ENCODE results near the gene FHIT. TPM values are rescaled to one million over a fixed set of nuclear protein-coding genes. Genes with fewer than 3 reads are reported as not detected.

Gene FHIT
- total RNA-seq, 4 donors from 2014 or later: 0.72 to 5.2 (median 2.1) TPM

DNA sequence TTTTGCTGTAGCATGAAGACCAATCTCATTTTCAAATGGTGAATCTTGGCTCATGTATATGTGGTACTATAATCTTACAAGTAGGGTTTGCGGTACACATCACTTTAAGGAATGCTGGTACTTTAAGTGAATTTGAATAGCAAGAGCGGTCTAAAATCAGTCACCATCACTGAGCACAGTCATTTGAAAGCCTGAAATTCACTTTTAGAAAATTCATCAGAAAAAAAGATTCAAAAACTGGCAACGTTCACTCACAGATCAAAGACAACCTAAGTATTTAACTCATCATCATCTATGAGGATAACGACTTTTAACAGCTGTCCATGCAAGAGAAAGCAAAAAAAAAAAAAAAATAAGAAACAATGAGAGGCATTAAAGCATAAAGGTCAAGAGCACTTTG lies 111.6 kb downstream of the FHIT start:
- Histone ChIP-seq H3K27ac (no peak overlapping the region), H3K4me1 (no peaks in the 10 kb centered on the region), H3K27me3 (no peaks in the 10 kb centered on the region), H3K4me3 (no peak overlapping the region), H3K9me3 (no peaks in the 10 kb centered on the region), H3K36me3 (no peaks in the 10 kb centered on the region)
- in situ Hi-C loops (cut with MboI; ENCODE audit: low sequenced_read_pairs in 4 of 4): no loop called here
- DNase-seq: no peak
- no peak for ATAC-seq
- TF ChIP-seq POLR2A (IDR thresholded peaks at IDR 0.05): no peak
- TF ChIP-seq CTCF (IDR thresholded peaks at IDR 0.05 in 4 of 5, conservative IDR thresholded peaks at IDR 0.05 in 1 of 5): no peak
- intact Hi-C loops (cut with DNase I; ENCODE audit: low total_unique reads): no loop called here

DNA sequence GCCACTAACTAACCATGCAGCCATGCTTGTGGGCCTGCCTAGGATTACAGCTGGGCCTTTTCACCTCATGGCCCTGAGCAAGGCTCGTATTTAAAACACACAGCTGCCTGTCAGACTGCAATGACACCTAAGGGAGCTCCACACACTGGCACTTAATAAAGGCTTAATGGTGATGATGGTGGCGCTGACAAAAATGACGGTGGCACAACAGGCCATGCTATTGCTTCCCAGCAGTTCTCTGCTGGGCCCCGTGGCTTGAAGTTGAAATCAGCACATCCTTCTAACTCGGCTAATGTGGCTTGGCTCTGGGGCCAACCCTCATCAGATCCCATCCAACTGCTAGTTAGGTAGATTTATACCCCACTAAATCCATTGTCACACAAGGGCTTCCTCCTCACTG lies 112.9 kb downstream of the FHIT start:
- H3K9me3 ChIP-seq: no peaks in the 10 kb centered on the region
- H3K36me3 ChIP-seq: no peaks in the 10 kb centered on the region
- DNase-seq: no peak
- H3K4me3 ChIP-seq: no peak overlapping the region
- intact Hi-C loops (cut with DNase I; ENCODE audit: low total_unique reads) (no loop called here), in situ Hi-C loops (cut with MboI; ENCODE audit: low sequenced_read_pairs in 4 of 4) (no loop called here)
- H3K4me1 ChIP-seq: no peaks in the 10 kb centered on the region
- no peaks in the 10 kb centered on the region for H3K27me3 ChIP-seq
- H3K27ac ChIP-seq: no peak overlapping the region
- no peak for ATAC-seq
- TF ChIP-seq CTCF (IDR thresholded peaks at IDR 0.05 in 4 of 5, conservative IDR thresholded peaks at IDR 0.05 in 1 of 5): no peak
- no peak for TF ChIP-seq POLR2A (IDR thresholded peaks at IDR 0.05)

DNA sequence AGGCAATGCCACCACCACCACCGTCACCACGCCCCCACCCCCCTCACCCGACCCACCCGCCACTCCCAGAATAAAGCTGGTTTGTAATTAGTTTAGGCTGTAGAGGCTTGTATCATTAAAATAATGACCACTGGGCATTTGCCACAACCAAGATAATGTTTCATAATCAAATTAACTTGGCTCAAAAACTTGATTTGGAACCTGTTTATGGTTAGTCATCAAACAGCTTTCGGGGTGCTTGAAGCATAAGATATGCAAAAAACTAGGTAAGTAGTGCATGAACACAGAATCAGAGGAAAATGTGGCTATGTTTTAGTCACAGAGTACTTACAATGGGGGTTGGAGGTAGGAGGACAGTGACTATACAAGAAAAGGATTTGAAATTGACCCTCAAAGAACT lies 115.1 kb downstream of the FHIT start:
- Histone ChIP-seq H3K27me3 (no peaks in the 10 kb centered on the region), H3K4me1 (no peaks in the 10 kb centered on the region), H3K4me3 (no peak overlapping the region), H3K27ac (no peak overlapping the region), H3K36me3 (no peaks in the 10 kb centered on the region), H3K9me3 (no peaks in the 10 kb centered on the region)
- no peak for ATAC-seq
- no peak for DNase-seq
- TF ChIP-seq CTCF (IDR thresholded peaks at IDR 0.05 in 4 of 5, conservative IDR thresholded peaks at IDR 0.05 in 1 of 5) (no peak), POLR2A (IDR thresholded peaks at IDR 0.05) (no peak)
- intact Hi-C loops (cut with DNase I; ENCODE audit: low total_unique reads) (no loop called here), in situ Hi-C loops (cut with MboI; ENCODE audit: low sequenced_read_pairs in 4 of 4) (no loop called here)

- no peak for TF ChIP-seq CTCF (IDR thresholded peaks at IDR 0.05 in 4 of 5, conservative IDR thresholded peaks at IDR 0.05 in 1 of 5)
- no peak for TF ChIP-seq POLR2A (IDR thresholded peaks at IDR 0.05)
- no peaks in the 10 kb centered on the region for H3K4me1 ChIP-seq
- H3K27ac ChIP-seq: no peak overlapping the region
- no peaks in the 10 kb centered on the region for H3K27me3 ChIP-seq
- intact Hi-C loops (cut with DNase I; ENCODE audit: low total_unique reads) (no loop called here), in situ Hi-C loops (cut with MboI; ENCODE audit: low sequenced_read_pairs in 4 of 4) (no loop called here)
- no peak overlapping the region for H3K4me3 ChIP-seq
- ATAC-seq (no peak), DNase-seq (no peak)
- no peaks in the 10 kb centered on the region for H3K9me3 ChIP-seq
- no peaks in the 10 kb centered on the region for H3K36me3 ChIP-seq
Observed at GRCh38 chr3:61134532-61134931, 116.7 kb downstream of the FHIT start.

- H3K36me3 ChIP-seq: no peaks in the 10 kb centered on the region
- DNase-seq (no peak), ATAC-seq (no peak)
- intact Hi-C loops (cut with DNase I; ENCODE audit: low total_unique reads) (no loop called here), in situ Hi-C loops (cut with MboI; ENCODE audit: low sequenced_read_pairs in 4 of 4) (no loop called here)
- TF ChIP-seq POLR2A (IDR thresholded peaks at IDR 0.05) (no peak), CTCF (IDR thresholded peaks at IDR 0.05 in 4 of 5, conservative IDR thresholded peaks at IDR 0.05 in 1 of 5) (no peak)
- H3K4me1 ChIP-seq: no peaks in the 10 kb centered on the region
- H3K9me3 ChIP-seq: no peaks in the 10 kb centered on the region
- no peaks in the 10 kb centered on the region for H3K27me3 ChIP-seq
- no peak overlapping the region for H3K4me3 ChIP-seq
- H3K27ac ChIP-seq: no peak overlapping the region
Observed at GRCh38 chr3:61132062-61132461, 119.2 kb downstream of the FHIT start.
